ENCODE measurements around the gene SAG. TPM values are rescaled to one million over a fixed set of nuclear protein-coding genes. Genes with fewer than 3 reads are reported as not detected.

SAG gene
- total and polyA plus RNA-seq, 2 experiments from 2014 or later, result 0.47 TPM; not detected in 1

DNA sequence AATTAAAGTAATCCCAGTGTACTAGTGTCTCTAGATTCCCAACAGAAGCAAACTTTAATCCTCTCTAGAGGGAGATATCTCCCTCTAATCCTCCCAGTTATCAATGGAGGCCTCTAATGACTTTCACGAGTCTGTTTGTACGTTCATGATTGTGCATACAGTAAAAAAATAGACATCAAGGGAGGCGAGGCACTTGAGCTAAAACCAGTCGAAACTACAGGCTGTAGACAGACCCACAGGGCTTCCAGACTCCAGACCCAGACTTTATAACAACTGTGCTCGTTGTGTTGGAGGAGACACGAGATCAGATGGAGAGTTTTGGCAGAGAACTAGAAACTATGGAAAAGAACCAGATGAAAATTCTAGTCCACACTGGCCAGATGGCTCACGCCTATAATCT, 53.7 kb downstream of the SAG start:
- Histone ChIP-seq H3K27me3 (no peaks in the 10 kb centered on the region), H3K4me2 (peak overlapping the region; percentile 34), H2AFZ (no peak overlapping the region), H3K9me3 (ENCODE audit: low read depth) (peaks cover 5% of the 10 kb centered on the region), H3K4me3 (no peak overlapping the region), H3K4me1 (ENCODE audit: insufficient read depth) (peaks cover 6% of the 10 kb centered on the region), H3K9me2 (replicated peaks; ENCODE audit: insufficient read depth) (no peaks in the 10 kb centered on the region), H3K36me3 (replicated peaks; ENCODE audit: insufficient read depth, low read depth) (no peaks in the 10 kb centered on the region), H4K20me1 (ENCODE audit: insufficient read depth, poor library complexity, severe bottlenecking) (no peaks in the 10 kb centered on the region), H3K27ac (peak overlapping the region; percentile 60), H3K79me2 (peaks cover 84% of the 10 kb centered on the region)
- TF ChIP-seq, protein P1, sequence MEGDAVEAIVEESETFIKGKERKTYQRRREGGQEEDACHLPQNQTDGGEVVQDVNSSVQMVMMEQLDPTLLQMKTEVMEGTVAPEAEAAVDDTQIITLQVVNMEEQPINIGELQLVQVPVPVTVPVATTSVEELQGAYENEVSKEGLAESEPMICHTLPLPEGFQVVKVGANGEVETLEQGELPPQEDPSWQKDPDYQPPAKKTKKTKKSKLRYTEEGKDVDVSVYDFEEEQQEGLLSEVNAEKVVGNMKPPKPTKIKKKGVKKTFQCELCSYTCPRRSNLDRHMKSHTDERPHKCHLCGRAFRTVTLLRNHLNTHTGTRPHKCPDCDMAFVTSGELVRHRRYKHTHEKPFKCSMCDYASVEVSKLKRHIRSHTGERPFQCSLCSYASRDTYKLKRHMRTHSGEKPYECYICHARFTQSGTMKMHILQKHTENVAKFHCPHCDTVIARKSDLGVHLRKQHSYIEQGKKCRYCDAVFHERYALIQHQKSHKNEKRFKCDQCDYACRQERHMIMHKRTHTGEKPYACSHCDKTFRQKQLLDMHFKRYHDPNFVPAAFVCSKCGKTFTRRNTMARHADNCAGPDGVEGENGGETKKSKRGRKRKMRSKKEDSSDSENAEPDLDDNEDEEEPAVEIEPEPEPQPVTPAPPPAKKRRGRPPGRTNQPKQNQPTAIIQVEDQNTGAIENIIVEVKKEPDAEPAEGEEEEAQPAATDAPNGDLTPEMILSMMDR (IDR thresholded peaks at IDR 0.05; ENCODE audit: poor library complexity), result no peak
- TF ChIP-seq EZH2phosphoT487 (IDR thresholded peaks at IDR 0.05; ENCODE audit: low read depth, severe bottlenecking, unreplicated experiment) (no peak), EZH2 (IDR thresholded peaks at IDR 0.05; ENCODE audit: borderline replicate concordance) (no peak)
- WGBS (ENCODE audit: low lambda C conversion rate, missing lambda C conversion rate), result 43% methylated on average over 7 of the region's 7 CpGs
- no peak for DNase-seq (ENCODE audit: low spot score)

DNA sequence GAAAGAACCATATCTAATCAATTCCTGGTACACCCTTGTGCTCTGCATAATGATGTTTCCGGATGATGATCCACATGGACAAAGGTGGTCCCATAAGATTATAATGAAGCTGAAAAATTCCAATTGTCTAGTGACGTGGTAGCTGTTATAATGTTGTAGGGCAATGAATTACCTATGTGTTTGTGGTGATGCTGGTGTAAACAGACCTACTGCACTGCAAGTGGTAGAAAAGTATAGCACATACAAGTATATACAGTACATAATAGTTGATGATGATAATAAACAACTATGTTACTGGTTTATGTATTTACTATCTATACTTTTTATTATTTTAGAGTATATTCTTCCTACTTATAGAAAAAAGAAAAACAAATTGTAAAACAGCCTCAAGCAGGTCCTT, 55.1 kb downstream of the SAG start:
- H3K4me2 ChIP-seq, result no peak overlapping the region
- peaks cover 6% of the 10 kb centered on the region for H3K4me1 ChIP-seq (ENCODE audit: insufficient read depth)
- peaks cover 5% of the 10 kb centered on the region for H3K9me3 ChIP-seq (ENCODE audit: low read depth)
- H3K36me3 ChIP-seq (replicated peaks; ENCODE audit: insufficient read depth, low read depth), result no peaks in the 10 kb centered on the region
- no peaks in the 10 kb centered on the region for H4K20me1 ChIP-seq (ENCODE audit: insufficient read depth, poor library complexity, severe bottlenecking)
- no peaks in the 10 kb centered on the region for H3K9me2 ChIP-seq (replicated peaks; ENCODE audit: insufficient read depth)
- 64% methylated on average over 2 of the region's 2 CpGs for WGBS (ENCODE audit: low lambda C conversion rate, missing lambda C conversion rate)
- H3K27me3 ChIP-seq, result no peaks in the 10 kb centered on the region
- H3K4me3 ChIP-seq, result no peak overlapping the region
- no peak overlapping the region for H3K27ac ChIP-seq
- H3K79me2 ChIP-seq, result peaks cover 83% of the 10 kb centered on the region
- TF ChIP-seq, protein P1 (IDR thresholded peaks at IDR 0.05; ENCODE audit: poor library complexity), result no peak
- TF ChIP-seq EZH2 (IDR thresholded peaks at IDR 0.05; ENCODE audit: borderline replicate concordance) (no peak), EZH2phosphoT487 (IDR thresholded peaks at IDR 0.05; ENCODE audit: low read depth, severe bottlenecking, unreplicated experiment) (no peak)
- H2AFZ ChIP-seq, result no peak overlapping the region
- no peak for DNase-seq (ENCODE audit: low spot score)

DNA sequence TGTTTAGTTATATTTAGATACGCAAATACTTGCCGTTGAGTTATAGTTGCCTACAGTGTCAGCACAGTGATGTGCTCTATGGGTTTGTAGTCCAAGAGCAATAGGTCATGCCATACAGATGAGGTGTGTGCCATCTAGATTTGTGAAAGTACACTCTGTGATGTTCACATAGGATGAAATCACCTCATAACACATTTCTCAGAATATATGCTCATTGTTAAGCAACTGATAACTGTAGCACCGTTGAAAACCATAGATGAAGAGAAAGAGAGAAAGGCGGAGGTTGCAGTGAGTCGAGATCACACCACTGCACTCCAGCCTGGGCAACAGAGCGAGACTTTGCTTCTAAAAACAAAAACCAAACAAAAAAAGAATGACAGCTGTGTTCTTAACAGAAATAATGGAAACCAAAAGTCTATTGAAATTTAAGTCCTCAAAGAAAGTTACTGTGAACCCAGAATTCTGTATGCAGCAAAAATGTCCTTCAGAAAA, 56.2 kb downstream of the SAG start:
- peaks cover 77% of the 10 kb centered on the region for H3K79me2 ChIP-seq

More for the DNA sequence above, 56.2 kb downstream of the SAG start:
- H3K4me2 ChIP-seq, result no peak overlapping the region
- TF ChIP-seq EZH2 (IDR thresholded peaks at IDR 0.05; ENCODE audit: borderline replicate concordance) (no peak), EZH2phosphoT487 (IDR thresholded peaks at IDR 0.05; ENCODE audit: low read depth, severe bottlenecking, unreplicated experiment) (no peak)
- TF ChIP-seq, protein P1 (IDR thresholded peaks at IDR 0.05; ENCODE audit: poor library complexity), result no peak
- H2AFZ ChIP-seq, result no peak overlapping the region
- peaks cover 5% of the 10 kb centered on the region for H3K9me3 ChIP-seq (ENCODE audit: low read depth)
- H3K9me2 ChIP-seq (replicated peaks; ENCODE audit: insufficient read depth), result no peaks in the 10 kb centered on the region
- no peaks in the 10 kb centered on the region for H3K36me3 ChIP-seq (replicated peaks; ENCODE audit: insufficient read depth, low read depth)
- no peaks in the 10 kb centered on the region for H3K27me3 ChIP-seq
- peaks cover 6% of the 10 kb centered on the region for H3K4me1 ChIP-seq (ENCODE audit: insufficient read depth)
- H3K4me3 ChIP-seq, result no peak overlapping the region
- no peaks in the 10 kb centered on the region for H4K20me1 ChIP-seq (ENCODE audit: insufficient read depth, poor library complexity, severe bottlenecking)
- 93% methylated on average over 6 of the region's 6 CpGs for WGBS (ENCODE audit: low lambda C conversion rate, missing lambda C conversion rate)
- no peak overlapping the region for H3K27ac ChIP-seq
- DNase-seq (ENCODE audit: low spot score), result no peak

All from hepatocyte (in vitro differentiated cells).